HFFc6 (cell line): ENCODE data around the gene ORC5. TPM values are rescaled to one million over a fixed set of nuclear protein-coding genes. Genes with fewer than 3 reads are reported as not detected.
A peak's percentile ranks its signal among the peaks of the same experiment; 100 is the strongest.

ENCODE experiments used
- DNase-seq: peaks from one replicate; pipeline ENCODE4 v3.0.0-alpha.2; 2018
- H3K27ac Mint-ChIP-seq: 2 replicates; pipeline ENCODE4 v1.8.0; 2020; ENCODE audit warnings: mild to moderate bottlenecking, mixed read lengths
- H3K27me3 Mint-ChIP-seq: 2 replicates; pipeline ENCODE4 v1.8.0; 2021; ENCODE audit warnings: mild to moderate bottlenecking, moderate library complexity, mixed read lengths; ENCODE audit not compliant: insufficient read depth
- H3K36me3 Mint-ChIP-seq: 2 replicates; pipeline ENCODE4 v1.8.0; 2021; ENCODE audit warnings: low read depth, mixed read lengths
- H3K4me1 Mint-ChIP-seq: 2 replicates; pipeline ENCODE4 v1.8.0; 2020; ENCODE audit warnings: low read depth, mixed read lengths
- H3K4me3 Mint-ChIP-seq: 2 replicates; pipeline ENCODE4 v1.8.0; 2020; ENCODE audit warnings: mild to moderate bottlenecking, moderate library complexity, mixed read lengths
- H3K9me3 Mint-ChIP-seq: 2 replicates; pipeline ENCODE4 v1.8.0; 2020; ENCODE audit warnings: mild to moderate bottlenecking, mixed read lengths
- total RNA-seq, 6 experiments: library from RNA; stranded (reverse); fragmentation: NEBNext Ultra II Directional; extraction: Animal tissue kit (Norgen Biotek cat#: 25700); gene quantifications; 2 replicates in 1 of 6; 3 replicates in 5 of 6; pipeline ENCODE4 v1.2.3, GENCODE V29; 2021
- TF ChIP-seq, protein P1 (sequence below): fragments of 200-600 bp; sonication (generic); IDR thresholded peaks from 2 replicates; pipeline ENCODE4 v1.5.0; 2021; ENCODE audit warnings: antibody characterized with exemption, mild to moderate bottlenecking

ORC5 gene
- total RNA-seq, 6 experiments from 2014 or later, result 16.7 to 20.7 (median 17.6) TPM

- H3K27me3 Mint-ChIP-seq, result no peaks in the 10 kb centered on the region
- peak; percentile 66 for DNase-seq
- no peak overlapping the region for H3K4me3 Mint-ChIP-seq
- TF ChIP-seq, protein P1, sequence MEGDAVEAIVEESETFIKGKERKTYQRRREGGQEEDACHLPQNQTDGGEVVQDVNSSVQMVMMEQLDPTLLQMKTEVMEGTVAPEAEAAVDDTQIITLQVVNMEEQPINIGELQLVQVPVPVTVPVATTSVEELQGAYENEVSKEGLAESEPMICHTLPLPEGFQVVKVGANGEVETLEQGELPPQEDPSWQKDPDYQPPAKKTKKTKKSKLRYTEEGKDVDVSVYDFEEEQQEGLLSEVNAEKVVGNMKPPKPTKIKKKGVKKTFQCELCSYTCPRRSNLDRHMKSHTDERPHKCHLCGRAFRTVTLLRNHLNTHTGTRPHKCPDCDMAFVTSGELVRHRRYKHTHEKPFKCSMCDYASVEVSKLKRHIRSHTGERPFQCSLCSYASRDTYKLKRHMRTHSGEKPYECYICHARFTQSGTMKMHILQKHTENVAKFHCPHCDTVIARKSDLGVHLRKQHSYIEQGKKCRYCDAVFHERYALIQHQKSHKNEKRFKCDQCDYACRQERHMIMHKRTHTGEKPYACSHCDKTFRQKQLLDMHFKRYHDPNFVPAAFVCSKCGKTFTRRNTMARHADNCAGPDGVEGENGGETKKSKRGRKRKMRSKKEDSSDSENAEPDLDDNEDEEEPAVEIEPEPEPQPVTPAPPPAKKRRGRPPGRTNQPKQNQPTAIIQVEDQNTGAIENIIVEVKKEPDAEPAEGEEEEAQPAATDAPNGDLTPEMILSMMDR, result no peak
- H3K9me3 Mint-ChIP-seq, result no peaks in the 10 kb centered on the region
- peaks cover 24% of the 10 kb centered on the region for H3K4me1 Mint-ChIP-seq
- H3K27ac Mint-ChIP-seq, result peak overlapping the region; percentile 17; the same call in 1 of the 2 replicates
- peaks cover 15% of the 10 kb centered on the region for H3K36me3 Mint-ChIP-seq
Observed at GRCh38 chr7:104124469-104124868, 83.3 kb downstream of the ORC5 start.

GRCh38 chr7:104123786-104124185 lies 84.0 kb downstream of the ORC5 start:
- Mint-ChIP-seq H3K27me3 (no peaks in the 10 kb centered on the region), H3K9me3 (no peaks in the 10 kb centered on the region), H3K4me3 (no peak overlapping the region), H3K4me1 (peaks cover 24% of the 10 kb centered on the region), H3K27ac (peak overlapping the region; percentile 9; the same call in 1 of the 2 replicates), H3K36me3 (peaks cover 9% of the 10 kb centered on the region)
- peak; percentile 69 for DNase-seq
- TF ChIP-seq, protein P1, result no peak

DNA sequence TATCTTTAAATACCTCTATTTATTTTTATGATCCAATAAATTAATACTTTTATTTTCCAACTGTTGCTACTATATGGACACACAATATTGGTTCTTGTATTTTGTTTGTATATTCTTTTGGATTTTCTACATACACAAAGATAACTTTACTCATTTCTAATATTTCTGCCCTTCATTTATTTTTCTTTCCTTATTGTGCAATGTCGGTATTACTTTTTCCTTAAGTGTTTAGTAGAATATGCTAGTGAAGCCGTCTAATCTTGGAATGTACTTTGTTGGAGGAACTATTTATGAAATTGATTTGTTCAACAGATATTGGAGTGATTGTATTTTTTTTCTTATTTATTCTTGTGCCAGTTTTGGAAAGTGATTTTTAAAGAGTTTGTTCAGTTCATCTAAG lies 94.0 kb downstream of the ORC5 start:
- no peak for DNase-seq
- TF ChIP-seq, protein P1, result no peak
- Mint-ChIP-seq H3K4me1 (no peaks in the 10 kb centered on the region), H3K27me3 (peaks cover 5% of the 10 kb centered on the region), H3K4me3 (no peak overlapping the region), H3K27ac (no peak overlapping the region), H3K9me3 (no peaks in the 10 kb centered on the region), H3K36me3 (no peaks in the 10 kb centered on the region)

DNA sequence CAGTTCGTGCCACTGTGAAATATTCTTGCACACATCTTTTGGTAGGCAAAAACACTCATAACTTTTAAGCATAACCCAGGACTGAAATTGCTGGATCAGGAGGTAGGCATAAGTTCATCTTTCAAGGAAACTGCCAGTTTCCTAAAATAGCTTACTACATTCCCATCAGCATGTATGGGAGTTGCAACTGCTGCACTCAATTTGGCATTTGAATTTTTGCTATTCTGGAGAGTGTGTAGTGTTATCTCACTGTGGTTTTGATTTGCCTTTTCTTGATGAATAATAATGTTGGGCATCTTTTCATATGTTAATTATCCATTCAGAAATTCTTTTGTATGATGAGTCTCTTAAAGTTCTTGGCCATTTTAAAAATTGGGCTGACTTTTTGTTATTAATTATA lies 95.2 kb downstream of the ORC5 start:
- no peak for DNase-seq
- Mint-ChIP-seq H3K9me3 (no peaks in the 10 kb centered on the region), H3K4me1 (no peaks in the 10 kb centered on the region), H3K27ac (no peak overlapping the region), H3K4me3 (no peak overlapping the region), H3K36me3 (no peaks in the 10 kb centered on the region), H3K27me3 (peaks cover 9% of the 10 kb centered on the region)
- TF ChIP-seq, protein P1, result no peak

- TF ChIP-seq, protein P1, result no peak
- no peaks in the 10 kb centered on the region for H3K9me3 Mint-ChIP-seq
- H3K4me3 Mint-ChIP-seq, result no peak overlapping the region
- H3K36me3 Mint-ChIP-seq, result no peaks in the 10 kb centered on the region
- peaks cover 9% of the 10 kb centered on the region for H3K27me3 Mint-ChIP-seq
- H3K4me1 Mint-ChIP-seq, result no peaks in the 10 kb centered on the region
- H3K27ac Mint-ChIP-seq, result no peak overlapping the region
- no peak for DNase-seq
Observed at GRCh38 chr7:104111271-104111670, 96.5 kb downstream of the ORC5 start.
